ENCODE results near the gene SPI1. TPM values are rescaled to one million over a fixed set of nuclear protein-coding genes. Genes with fewer than 3 reads are reported as not detected.
A peak's percentile ranks its signal among the peaks of the same experiment; 100 is the strongest.
"Not testable (repeated sequence)": the region's sequence is repeated elsewhere in the genome, so short reads cannot be mapped to it uniquely, and the experiment has no call there.

SPI1 gene
- total RNA-seq, 1 experiment from 2014 or later: not detected

DNA sequence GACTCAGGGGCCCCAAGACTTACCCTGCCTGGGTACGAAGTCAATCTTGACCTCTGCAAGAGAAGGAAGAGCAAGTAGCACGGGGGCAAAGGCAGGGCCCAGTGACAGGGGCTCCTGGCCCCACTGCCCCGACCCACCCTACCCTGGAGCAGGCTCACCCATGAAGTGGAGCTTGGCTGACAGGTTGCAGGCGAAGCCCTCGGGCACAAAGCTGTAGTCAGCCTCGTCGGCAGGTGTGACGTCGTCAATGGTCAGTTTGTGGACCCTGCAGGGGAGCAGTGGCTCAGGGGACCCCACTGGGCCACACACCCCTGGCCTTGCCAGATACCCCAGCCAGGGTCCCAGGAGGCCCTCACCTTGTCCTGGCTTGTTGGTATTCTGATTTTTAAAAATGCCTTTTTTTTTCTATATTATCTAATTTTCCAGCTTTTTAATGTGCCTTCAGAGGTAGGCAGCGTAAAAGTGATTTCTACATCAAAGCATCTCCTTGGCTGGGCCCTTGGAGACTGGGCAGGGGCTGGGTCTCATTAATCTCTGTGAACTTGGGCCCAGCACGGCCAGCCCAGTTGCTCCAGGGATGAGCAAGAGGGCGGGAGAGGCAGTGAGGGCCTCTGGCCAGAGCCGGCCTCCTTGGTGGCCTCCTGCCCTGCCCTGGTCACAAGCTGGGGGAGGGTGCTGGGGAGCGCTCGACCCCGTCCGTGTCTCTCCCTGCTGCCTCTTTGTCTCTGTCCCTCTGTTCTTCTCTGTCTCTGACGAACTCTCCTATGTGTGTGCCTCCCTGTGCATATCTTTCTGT, 37.2 kb downstream of the SPI1 start:
- DNase-seq (ENCODE audit: low read depth): no peak

DNA sequence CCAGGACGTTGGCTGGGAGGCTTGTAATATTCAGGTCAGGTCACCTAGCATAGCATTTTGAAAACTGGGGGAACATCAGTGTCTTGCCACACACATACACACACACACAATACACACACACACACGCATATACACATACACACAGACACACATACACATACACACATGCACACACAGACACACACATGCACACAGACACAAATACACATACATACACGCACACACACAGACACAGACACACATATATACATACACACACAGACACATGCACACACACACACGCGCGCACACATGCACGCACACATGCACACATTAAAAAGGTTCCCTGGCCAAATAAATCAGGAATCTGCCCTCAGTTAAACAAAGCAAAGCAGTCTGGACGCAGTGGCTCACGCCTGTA, 38.3 kb downstream of the SPI1 start:
- DNase-seq (ENCODE audit: low read depth): no peak

GRCh38 chr11:47338396-47339241, 39.7 kb downstream of the SPI1 start:
- no peak for DNase-seq (ENCODE audit: low read depth)

- DNase-seq (ENCODE audit: low read depth): no peak
These were observed 41.0 kb downstream of the SPI1 start for GRCh38 chr11:47337229-47337924.

DNA sequence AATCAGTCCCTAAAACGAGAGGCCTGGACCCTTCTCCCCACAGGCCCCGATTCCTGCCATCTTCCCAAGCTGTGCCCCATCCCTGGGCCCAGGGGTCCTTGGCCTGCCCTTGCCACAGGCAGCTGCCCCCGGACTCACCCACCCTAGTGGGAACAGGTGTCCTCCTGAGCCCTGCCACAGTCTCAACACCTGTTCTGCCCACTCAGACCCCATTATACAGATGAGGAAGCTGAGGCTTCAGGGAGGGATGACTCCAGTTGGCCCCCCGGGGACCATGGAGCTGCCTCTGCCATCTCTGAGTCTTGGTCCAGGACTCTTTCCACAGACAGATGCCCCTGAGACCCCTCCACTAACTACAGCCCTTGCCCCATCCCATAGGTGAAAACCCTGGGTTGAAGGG, 41.8 kb downstream of the SPI1 start:
- no peak for DNase-seq (ENCODE audit: low read depth)

- no peak for DNase-seq (ENCODE audit: low read depth)
These were observed 42.6 kb downstream of the SPI1 start for GRCh38 chr11:47335733-47336132.

- DNase-seq (ENCODE audit: low read depth): not testable (repeated sequence)
These were observed 43.5 kb downstream of the SPI1 start for GRCh38 chr11:47334699-47335411.

GRCh38 chr11:47333886-47334443, 44.4 kb downstream of the SPI1 start:
- DNase-seq (ENCODE audit: low read depth): no peak

DNA sequence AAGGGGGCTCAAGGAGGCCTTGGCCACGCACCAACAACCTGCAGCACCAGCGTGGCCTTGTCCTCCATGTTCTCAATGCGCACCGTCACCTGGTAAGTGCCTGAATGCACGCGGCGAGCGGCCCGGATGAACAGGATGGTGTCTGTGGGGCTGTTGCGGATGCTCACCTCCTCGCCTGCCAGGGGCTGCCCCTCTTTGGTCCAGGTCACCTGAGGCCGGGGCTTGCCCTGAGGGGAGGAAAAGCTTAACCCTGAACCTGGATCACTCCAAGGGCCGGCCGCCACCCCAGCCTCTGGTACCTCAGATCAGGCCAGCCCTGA, 44.9 kb downstream of the SPI1 start:
- no peak for DNase-seq (ENCODE audit: low read depth)

- DNase-seq (ENCODE audit: low read depth): no peak
These were observed 45.4 kb downstream of the SPI1 start for GRCh38 chr11:47332791-47333525.

- no peak for DNase-seq (ENCODE audit: low read depth)
These were observed 46.0 kb downstream of the SPI1 start for GRCh38 chr11:47332303-47332711.

DNA sequence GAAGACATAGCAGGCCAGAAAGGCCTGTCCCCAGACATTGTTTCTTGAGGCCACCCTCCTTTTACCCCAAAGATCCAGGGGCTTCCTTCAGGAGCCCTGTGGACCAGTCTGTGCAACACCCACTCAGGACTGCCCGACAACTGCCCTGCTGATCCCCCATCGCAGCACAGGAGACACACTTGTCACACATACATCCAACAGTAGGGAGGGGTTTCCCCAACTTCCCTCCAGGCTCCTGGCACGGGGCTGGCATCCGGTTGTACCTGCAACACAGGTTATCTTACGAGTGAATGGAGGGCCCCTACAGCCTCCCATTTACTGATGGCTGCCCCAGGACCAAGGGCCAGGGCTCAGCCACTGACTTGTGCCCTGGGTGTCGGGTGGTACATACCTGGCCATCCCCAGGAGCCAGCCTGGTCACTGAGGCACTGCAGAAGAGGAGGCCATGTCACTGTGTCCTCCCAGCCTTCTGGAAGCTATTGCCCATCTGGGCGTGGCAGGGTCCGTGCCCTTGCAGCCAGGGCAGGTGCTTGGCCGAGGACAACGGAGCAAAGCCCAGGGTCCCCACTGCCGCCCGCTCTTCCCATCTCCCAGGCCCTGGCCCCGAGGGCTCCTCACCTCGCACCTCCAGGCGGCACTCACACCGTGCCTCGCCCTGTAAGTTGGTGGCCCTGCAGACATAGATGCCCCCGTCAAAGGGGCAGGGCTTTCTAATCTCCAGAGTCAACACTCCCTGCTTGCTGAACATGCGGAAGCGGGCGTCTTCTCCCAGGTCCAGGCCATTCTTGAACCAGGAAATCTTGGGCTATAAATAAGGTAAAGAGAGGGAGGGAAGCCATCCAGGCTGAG, 46.7 kb downstream of the SPI1 start:
- DNase-seq (ENCODE audit: low read depth): peak; percentile 0

DNA sequence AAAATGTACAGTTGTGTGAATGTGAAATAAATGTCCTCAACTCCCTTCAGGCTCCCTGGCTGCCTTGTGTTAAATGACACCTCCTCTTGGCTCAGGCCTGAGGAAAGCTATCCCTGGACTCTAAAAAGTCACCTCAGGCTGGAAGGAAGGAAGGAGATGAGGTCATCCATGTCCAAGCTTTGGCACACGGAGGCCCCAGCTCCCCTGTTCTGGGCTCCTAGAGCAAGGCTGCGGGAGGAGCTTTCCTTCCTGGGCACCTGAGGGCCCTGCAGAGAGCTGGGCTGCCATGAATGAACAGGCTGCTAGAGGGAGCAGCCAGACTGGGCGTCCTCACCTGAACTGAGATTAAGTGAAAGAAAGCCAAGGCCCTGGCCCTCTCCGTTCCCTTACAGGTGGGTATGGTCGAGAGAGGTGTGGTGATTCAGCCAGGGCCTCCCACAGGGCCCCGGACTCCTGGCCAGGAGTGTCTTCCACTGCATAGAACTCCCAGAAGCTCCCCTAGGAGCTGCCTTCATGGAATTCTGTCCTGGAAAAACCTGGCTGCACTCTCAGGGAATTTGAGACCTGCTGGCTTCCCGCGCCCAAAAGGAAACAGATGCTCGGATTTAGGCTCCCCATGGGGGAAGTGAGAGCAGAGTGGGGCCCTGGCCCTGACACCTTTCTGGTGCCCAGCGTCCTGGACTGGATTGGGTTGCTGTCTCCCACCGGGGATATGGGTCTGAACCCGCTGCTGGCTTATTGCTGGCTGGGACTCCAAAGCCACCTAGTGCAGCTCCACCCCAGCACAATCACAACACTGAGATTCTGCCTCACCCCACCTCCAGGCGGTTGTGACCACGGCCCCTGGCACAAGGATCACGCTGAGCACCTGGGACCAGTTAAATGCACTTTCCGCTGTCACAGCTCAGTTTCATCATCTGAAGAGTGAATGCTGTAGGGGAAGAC, 48.1 kb downstream of the SPI1 start:
- DNase-seq (ENCODE audit: low read depth): no peak

DNA sequence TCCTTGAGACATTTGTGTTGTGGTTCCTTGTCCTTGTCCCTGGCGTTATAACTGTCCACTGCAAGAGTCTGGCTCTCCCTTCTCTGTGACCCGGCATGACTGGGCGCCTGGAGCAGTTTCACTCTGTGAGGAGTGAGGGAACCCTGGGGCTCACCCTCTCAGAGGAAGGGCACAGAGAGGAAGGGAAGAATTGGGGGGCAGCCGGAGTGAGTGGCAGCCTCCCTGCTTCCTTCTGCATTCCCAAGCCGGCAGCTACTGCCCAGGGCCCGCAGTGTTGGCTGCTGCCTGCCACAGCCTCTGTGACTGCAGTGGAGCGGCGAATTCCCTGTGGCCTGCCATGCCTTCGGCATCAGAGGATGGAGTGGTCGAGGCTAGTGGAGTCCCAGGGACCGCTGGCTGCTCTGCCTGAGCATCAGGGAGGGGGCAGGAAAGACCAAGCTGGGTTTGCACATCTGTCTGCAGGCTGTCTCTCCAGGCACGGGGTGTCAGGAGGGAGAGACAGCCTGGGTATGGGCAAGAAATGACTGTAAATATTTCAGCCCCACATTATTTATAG, 48.8 kb downstream of the SPI1 start:
- no peak for DNase-seq (ENCODE audit: low read depth)

DNA sequence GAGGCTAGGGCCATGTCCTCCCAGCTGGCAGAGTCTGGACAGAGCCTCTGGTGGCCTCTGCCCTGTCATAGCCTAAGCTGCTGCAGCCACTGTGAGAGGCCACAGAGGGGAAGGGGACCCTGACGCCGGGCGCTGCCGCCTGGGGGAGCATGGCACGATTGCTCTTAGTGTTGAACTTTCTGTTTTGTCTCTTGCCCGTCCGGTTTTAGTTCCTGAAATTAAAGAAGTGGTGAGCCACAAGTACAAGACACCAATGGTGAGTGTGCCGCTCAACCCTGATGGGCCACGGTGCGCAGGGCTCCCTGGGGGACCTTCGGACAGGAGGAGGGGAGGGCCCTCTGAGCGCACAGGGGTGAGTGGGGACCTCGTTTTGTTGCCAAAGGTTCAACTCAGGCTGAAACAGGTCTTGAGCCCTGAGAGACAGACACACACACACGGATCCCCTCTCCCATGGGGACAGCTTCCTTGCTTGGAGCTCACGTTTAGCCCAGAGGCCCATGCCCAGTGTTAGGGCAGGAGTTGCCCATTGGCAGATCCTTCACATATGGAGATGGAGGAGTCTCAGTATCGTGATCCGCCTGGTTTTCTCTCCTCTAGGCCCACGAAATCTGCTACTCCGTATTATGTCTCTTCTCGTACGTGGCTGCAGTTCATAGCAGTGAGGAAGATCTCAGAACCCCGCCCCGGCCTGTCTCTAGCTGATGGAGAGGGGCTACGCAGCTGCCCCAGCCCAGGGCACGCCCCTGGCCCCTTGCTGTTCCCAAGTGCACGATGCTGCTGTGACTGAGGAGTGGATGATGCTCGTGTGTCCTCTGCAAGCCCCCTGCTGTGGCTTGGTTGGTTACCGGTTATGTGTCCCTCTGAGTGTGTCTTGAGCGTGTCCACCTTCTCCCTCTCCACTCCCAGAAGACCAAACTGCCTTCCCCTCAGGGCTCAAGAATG, 49.6 kb downstream of the SPI1 start:
- no peak for DNase-seq (ENCODE audit: low read depth)

DNA sequence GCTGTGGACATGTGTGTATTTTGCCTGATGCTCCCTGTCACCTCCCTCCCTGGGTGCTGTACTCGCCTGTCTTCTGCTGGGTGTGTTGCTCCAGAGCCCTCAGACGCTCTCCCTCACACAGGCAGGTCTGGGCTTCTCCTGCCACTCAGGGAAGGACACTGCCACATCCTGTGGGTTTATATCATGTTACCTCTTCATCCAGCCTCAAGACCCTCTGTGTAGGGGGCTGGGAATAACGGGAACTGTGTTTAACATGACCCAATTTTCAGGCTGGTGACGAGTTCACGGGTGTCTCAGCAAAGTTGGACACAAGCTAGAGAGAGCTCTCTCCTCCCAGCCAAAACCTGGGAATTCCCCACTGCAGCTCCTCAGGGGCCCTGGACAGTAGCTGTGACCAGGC, 50.4 kb downstream of the SPI1 start:
- no peak for DNase-seq (ENCODE audit: low read depth)

GRCh38 chr11:47327025-47327424, 51.3 kb downstream of the SPI1 start:
- DNase-seq (ENCODE audit: low read depth): no peak
